GM12878 (cell line): ENCODE measurements around the gene ENG. TPM values are rescaled to one million over a fixed set of nuclear protein-coding genes. Genes with fewer than 3 reads are reported as not detected.

Experiments
- ATF7 ChIP-seq: fragments of 450-650 bp; IDR thresholded peaks from 2 replicates; pipeline ENCODE4 v1.6.1; 2016; ENCODE audit warnings: low read depth, mild to moderate bottlenecking
- CBX5 ChIP-seq: sonication (generic); IDR thresholded peaks from 2 replicates; pipeline ENCODE4 v1.6.1; 2016; ENCODE audit warnings: low read depth, moderate library complexity, mild to moderate bottlenecking, inconsistent platforms
- CREB1 ChIP-seq: IDR thresholded peaks from 2 replicates; pipeline ENCODE4 v1.6.1; 2012; ENCODE audit warnings: low read depth, mild to moderate bottlenecking, inconsistent platforms
- GABPA ChIP-seq: IDR thresholded peaks from 2 replicates; pipeline ENCODE4 v1.6.1; 2014; ENCODE audit warnings: antibody characterized with exemption, low read depth, mild to moderate bottlenecking, inconsistent platforms
- HDGF ChIP-seq: fragments of 450-650 bp; IDR thresholded peaks from 2 replicates; pipeline ENCODE4 v1.6.1; 2016; ENCODE audit warnings: antibody characterized with exemption
- MEF2B ChIP-seq: fragments of 450-650 bp; IDR thresholded peaks from 2 replicates; pipeline ENCODE4 v1.6.1; 2018; ENCODE audit warnings: mild to moderate bottlenecking, moderate library complexity; ENCODE audit not compliant: partially characterized antibody, poor library complexity, severe bottlenecking
- MTA3 ChIP-seq: IDR thresholded peaks from 2 replicates; pipeline ENCODE4 v1.6.1; 2012; ENCODE audit warnings: low read length, inconsistent platforms, borderline replicate concordance
- MXI1 ChIP-seq: fragments of 150-350 bp; IDR thresholded peaks from 2 replicates; pipeline ENCODE4 v1.6.1; 2011; ENCODE audit warnings: low read depth, mild to moderate bottlenecking, inconsistent platforms, low read length, improper control_type of control experiment
- RUNX3 ChIP-seq: IDR thresholded peaks from 2 replicates; pipeline ENCODE4 v1.6.1; 2012; ENCODE audit warnings: low read length, inconsistent platforms
- SMARCA5 ChIP-seq: fragments of 450-650 bp; IDR thresholded peaks from 2 replicates; pipeline ENCODE4 v1.6.1; 2017; ENCODE audit warnings: mild to moderate bottlenecking
- ZBED1 ChIP-seq: IDR thresholded peaks from 2 replicates; pipeline ENCODE4 v1.6.1; 2016; ENCODE audit warnings: borderline replicate concordance
- polyA plus RNA-seq, 11 experiments: library from polyadenylated mRNA; depleted of rRNA in 4 of 11; unstranded in 6 of 11; stranded (reverse) in 5 of 11; fragments of >200 nt; fragmentation: Nextera tagmentation in 4 of 11; fragmentation: Illumina TruSeq in 1 of 11; extraction: Ambion mirVana in 4 of 11; extraction: Trizol in 1 of 11; gene quantifications; 1 replicate in 1 of 11; 2 replicates in 10 of 11; pipeline versions ENCODE4 v1.2.1 to v1.2.3, GENCODE V29; 2011 to 2016; ENCODE audit warnings: inconsistent platforms in 2 of 11, missing spikeins in 2 of 11, low read depth in 1 of 11
- total RNA-seq, 4 experiments: library from RNA; depleted of rRNA in 3 of 4; stranded (reverse); fragments of >200 nt in 3 of 4; fragmentation: Illumina TruSeq in 1 of 4; extraction: Trizol in 1 of 4; gene quantifications; 2 replicates each; pipeline versions ENCODE4 v1.2.1 to v1.2.3, GENCODE V29; 2013 to 2021
- TF ChIP-seq, protein P1 (sequence below): IDR thresholded peaks from 2 replicates; pipeline ENCODE4 v1.6.1; 2012; ENCODE audit warnings: low read depth, low read length, improper control_type of control experiment
- TF ChIP-seq, protein P2 (sequence below): fragments of 450-650 bp; IDR thresholded peaks from 2 replicates; pipeline ENCODE4 v1.6.1; 2017; ENCODE audit warnings: borderline replicate concordance
- TF ChIP-seq, protein P3 (sequence below): IDR thresholded peaks from 2 replicates; pipeline ENCODE4 v1.6.1; 2011; ENCODE audit warnings: low read depth, low read length, improper control_type of control experiment, borderline replicate concordance

ENG gene
- total and polyA plus RNA-seq, 10 of the 15 experiments (the other 5 are each of a cell fraction or from before 2014, with no cell fraction given): 0.14 to 10.1 (median 2.0) TPM

DNA sequence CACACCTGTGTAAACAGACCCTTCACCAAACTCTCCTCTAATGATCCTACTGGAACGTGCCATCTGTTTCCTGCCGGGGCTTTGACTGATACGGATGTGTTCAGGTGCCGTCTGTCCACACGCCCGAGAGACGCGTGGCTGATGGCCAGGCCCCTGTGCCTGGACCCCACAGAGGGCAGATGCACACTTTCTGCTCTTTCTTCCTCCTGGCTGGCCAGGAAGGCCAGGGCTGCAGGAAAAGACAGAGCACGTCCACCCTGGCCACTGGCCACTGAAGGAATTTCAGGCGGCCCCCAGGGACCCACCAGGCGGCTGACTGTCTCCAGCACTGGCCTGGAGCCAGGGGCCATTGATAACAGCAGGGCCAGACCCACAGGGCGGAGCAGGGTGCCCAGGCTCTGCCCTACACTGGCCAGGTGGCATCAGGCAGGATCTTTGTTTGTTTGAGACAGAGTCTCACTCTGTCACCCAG lies 3.6 kb upstream of the ENG start (continued):
- TF ChIP-seq, protein P1, sequence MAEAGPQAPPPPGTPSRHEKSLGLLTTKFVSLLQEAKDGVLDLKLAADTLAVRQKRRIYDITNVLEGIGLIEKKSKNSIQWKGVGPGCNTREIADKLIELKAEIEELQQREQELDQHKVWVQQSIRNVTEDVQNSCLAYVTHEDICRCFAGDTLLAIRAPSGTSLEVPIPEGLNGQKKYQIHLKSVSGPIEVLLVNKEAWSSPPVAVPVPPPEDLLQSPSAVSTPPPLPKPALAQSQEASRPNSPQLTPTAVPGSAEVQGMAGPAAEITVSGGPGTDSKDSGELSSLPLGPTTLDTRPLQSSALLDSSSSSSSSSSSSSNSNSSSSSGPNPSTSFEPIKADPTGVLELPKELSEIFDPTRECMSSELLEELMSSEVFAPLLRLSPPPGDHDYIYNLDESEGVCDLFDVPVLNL: no peak
- TF ChIP-seq CBX5: no peak
- TF ChIP-seq HDGF: no peak
- no peak for TF ChIP-seq CREB1
- TF ChIP-seq, protein P2, sequence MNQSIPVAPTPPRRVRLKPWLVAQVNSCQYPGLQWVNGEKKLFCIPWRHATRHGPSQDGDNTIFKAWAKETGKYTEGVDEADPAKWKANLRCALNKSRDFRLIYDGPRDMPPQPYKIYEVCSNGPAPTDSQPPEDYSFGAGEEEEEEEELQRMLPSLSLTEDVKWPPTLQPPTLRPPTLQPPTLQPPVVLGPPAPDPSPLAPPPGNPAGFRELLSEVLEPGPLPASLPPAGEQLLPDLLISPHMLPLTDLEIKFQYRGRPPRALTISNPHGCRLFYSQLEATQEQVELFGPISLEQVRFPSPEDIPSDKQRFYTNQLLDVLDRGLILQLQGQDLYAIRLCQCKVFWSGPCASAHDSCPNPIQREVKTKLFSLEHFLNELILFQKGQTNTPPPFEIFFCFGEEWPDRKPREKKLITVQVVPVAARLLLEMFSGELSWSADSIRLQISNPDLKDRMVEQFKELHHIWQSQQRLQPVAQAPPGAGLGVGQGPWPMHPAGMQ: no peak
- TF ChIP-seq, protein P3, sequence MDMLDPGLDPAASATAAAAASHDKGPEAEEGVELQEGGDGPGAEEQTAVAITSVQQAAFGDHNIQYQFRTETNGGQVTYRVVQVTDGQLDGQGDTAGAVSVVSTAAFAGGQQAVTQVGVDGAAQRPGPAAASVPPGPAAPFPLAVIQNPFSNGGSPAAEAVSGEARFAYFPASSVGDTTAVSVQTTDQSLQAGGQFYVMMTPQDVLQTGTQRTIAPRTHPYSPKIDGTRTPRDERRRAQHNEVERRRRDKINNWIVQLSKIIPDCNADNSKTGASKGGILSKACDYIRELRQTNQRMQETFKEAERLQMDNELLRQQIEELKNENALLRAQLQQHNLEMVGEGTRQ: no peak
- no peak for TF ChIP-seq MEF2B
- no peak for TF ChIP-seq GABPA
- no peak for TF ChIP-seq MTA3
- TF ChIP-seq ATF7: no peak
- TF ChIP-seq MXI1: no peak
- no peak for TF ChIP-seq RUNX3
- TF ChIP-seq SMARCA5: no peak
- TF ChIP-seq ZBED1: no peak
